Ishikawa (cell line): ENCODE measurements around the gene PIGZ.

Source experiments
- CEBPB ChIP-seq: IDR thresholded peaks from 2 replicates; pipeline ENCODE4 v1.6.1; 2012
- CREB1 ChIP-seq: IDR thresholded peaks from 2 replicates; pipeline ENCODE4 v1.6.1; 2012; ENCODE audit warnings: low read depth
- EGR1 ChIP-seq: IDR thresholded peaks from 2 replicates; pipeline ENCODE4 v1.6.1; 2012
- EP300 ChIP-seq: IDR thresholded peaks from 2 replicates; pipeline ENCODE4 v1.6.1; 2012; ENCODE audit warnings: borderline replicate concordance
- FOXM1 ChIP-seq: IDR thresholded peaks from 2 replicates; pipeline ENCODE4 v1.6.1; 2012; ENCODE audit warnings: low read depth, borderline replicate concordance
- NFIC ChIP-seq: IDR thresholded peaks from 2 replicates; pipeline ENCODE4 v1.6.1; 2012
- RAD21 ChIP-seq: IDR thresholded peaks from 2 replicates; pipeline ENCODE4 v1.6.1; 2012; ENCODE audit warnings: low read depth
- TAF1 ChIP-seq: IDR thresholded peaks from 2 replicates; pipeline ENCODE4 v1.6.1; 2012; ENCODE audit warnings: low read depth, mild to moderate bottlenecking
- TCF12 ChIP-seq: IDR thresholded peaks from 2 replicates; pipeline ENCODE4 v1.6.1; 2012; ENCODE audit warnings: low read depth
- TEAD4 ChIP-seq: IDR thresholded peaks from 2 replicates; pipeline ENCODE4 v1.6.1; 2012
- YY1 ChIP-seq: IDR thresholded peaks from 2 replicates; pipeline ENCODE4 v1.6.1; 2012; ENCODE audit warnings: low read depth
- ZBTB7A ChIP-seq: IDR thresholded peaks from 2 replicates; pipeline ENCODE4 v1.6.1; 2012; ENCODE audit warnings: low read depth
- TF ChIP-seq, protein P1 (sequence below): IDR thresholded peaks from 2 replicates; pipeline ENCODE4 v1.6.1; 2012; ENCODE audit warnings: low read depth, mild to moderate bottlenecking
- TF ChIP-seq, protein P2 (sequence below): IDR thresholded peaks from 2 replicates; pipeline ENCODE4 v1.6.1; 2012
- TF ChIP-seq, protein P3 (sequence below): IDR thresholded peaks from 2 replicates; pipeline ENCODE4 v1.6.1; 2012

The PIGZ gene

DNA sequence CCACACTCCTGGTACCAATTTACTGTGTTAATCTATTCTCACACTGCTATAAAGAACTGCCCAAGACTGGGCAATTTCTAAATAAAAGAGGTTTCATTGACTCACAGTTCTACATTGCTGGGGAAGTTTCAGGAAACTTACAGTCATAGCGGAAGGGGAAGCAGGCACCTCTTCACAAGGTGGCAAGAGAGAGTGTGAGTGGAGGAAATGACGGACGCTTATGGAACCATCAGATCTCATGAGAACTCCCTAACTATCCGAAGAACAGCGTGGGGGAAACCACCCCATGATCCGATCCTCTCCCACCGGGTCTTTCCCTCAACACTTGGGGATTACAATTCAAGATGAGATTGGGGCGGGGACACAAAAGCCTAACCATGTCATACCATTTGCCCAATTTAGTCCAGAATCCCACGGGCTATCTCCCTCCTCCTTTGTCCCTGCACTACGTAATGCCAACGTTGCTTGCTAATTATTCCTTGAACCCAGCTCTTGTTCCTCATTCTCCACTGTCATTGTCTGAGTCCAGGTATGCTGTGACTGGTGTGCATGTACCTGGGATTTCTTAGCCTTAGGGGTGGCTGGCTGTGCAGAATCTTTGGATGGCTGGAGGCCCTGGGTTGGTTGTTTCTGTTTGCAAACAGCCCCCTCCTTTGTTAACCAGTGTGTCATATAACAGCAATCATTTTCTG lies 3.4 kb downstream of the PIGZ start:
- no peak for TF ChIP-seq CEBPB
- no peak for TF ChIP-seq TCF12
- TF ChIP-seq CREB1 = no peak

DNA sequence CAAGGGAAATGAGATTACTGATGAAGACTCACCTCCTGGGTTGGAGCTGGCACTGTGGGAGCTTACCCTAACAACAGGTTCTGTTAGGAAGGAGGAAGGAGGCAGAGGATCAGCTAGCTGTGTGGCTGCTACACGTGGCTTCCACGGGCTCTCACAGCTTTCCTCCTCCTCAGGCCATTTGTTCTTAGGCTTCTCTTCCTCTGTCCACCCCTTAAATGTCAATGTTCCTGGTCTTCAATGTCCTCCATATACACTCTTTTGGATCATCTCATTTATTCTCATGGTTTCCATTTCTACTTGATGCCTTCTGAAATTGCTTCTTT lies 5.0 kb downstream of the PIGZ start:
- TF ChIP-seq, protein P1, sequence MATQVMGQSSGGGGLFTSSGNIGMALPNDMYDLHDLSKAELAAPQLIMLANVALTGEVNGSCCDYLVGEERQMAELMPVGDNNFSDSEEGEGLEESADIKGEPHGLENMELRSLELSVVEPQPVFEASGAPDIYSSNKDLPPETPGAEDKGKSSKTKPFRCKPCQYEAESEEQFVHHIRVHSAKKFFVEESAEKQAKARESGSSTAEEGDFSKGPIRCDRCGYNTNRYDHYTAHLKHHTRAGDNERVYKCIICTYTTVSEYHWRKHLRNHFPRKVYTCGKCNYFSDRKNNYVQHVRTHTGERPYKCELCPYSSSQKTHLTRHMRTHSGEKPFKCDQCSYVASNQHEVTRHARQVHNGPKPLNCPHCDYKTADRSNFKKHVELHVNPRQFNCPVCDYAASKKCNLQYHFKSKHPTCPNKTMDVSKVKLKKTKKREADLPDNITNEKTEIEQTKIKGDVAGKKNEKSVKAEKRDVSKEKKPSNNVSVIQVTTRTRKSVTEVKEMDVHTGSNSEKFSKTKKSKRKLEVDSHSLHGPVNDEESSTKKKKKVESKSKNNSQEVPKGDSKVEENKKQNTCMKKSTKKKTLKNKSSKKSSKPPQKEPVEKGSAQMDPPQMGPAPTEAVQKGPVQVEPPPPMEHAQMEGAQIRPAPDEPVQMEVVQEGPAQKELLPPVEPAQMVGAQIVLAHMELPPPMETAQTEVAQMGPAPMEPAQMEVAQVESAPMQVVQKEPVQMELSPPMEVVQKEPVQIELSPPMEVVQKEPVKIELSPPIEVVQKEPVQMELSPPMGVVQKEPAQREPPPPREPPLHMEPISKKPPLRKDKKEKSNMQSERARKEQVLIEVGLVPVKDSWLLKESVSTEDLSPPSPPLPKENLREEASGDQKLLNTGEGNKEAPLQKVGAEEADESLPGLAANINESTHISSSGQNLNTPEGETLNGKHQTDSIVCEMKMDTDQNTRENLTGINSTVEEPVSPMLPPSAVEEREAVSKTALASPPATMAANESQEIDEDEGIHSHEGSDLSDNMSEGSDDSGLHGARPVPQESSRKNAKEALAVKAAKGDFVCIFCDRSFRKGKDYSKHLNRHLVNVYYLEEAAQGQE = no peak
- TF ChIP-seq, protein P2, sequence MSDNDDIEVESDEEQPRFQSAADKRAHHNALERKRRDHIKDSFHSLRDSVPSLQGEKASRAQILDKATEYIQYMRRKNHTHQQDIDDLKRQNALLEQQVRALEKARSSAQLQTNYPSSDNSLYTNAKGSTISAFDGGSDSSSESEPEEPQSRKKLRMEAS = no peak
- TF ChIP-seq ZBTB7A (no peak), EP300 (no peak), EGR1 (no peak), CEBPB (no peak), FOXM1 (no peak), CREB1 (no peak), RAD21 (no peak), TEAD4 (no peak), NFIC (no peak), YY1 (no peak), TAF1 (no peak)
- TF ChIP-seq, protein P3, sequence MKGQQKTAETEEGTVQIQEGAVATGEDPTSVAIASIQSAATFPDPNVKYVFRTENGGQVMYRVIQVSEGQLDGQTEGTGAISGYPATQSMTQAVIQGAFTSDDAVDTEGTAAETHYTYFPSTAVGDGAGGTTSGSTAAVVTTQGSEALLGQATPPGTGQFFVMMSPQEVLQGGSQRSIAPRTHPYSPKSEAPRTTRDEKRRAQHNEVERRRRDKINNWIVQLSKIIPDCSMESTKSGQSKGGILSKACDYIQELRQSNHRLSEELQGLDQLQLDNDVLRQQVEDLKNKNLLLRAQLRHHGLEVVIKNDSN = no peak

DNA sequence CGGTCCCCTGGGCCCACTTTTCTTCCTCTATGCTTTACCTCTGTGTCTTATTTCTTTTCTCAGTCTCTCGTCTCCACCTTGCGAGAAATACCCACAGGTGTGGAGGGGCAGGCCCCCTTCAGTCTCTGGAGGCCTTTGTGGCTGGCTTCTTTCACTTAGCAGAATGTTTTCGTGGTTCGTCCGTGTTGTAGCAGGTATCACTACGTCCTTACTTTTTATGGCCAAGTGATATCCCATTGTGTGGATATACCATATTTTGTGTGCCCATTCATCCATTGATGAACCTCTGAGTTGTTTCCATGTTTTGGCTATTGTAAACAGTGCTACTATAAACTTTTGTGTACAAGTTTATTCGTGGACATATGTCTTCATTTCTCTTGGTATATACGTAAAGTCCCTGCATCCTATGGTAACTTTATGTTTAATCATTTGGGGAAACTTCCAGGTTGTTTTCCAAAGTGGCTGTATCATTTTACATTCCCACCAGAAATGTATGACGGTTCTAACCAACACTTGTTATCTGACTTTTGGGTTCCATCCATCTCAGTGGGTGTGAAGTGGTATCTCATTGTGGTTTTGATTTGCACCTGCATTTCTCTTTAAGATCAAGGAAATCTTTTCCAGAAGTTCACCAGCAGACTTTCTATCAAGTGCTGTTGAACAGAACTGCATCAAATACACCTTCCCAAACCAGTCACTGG lies 5.6 kb downstream of the PIGZ start:
- TF ChIP-seq, protein P2 = no peak
- TF ChIP-seq, protein P3 = no peak
- TF ChIP-seq TEAD4 (no peak), RAD21 (no peak), TCF12 (no peak), TAF1 (no peak), CEBPB (no peak)

DNA sequence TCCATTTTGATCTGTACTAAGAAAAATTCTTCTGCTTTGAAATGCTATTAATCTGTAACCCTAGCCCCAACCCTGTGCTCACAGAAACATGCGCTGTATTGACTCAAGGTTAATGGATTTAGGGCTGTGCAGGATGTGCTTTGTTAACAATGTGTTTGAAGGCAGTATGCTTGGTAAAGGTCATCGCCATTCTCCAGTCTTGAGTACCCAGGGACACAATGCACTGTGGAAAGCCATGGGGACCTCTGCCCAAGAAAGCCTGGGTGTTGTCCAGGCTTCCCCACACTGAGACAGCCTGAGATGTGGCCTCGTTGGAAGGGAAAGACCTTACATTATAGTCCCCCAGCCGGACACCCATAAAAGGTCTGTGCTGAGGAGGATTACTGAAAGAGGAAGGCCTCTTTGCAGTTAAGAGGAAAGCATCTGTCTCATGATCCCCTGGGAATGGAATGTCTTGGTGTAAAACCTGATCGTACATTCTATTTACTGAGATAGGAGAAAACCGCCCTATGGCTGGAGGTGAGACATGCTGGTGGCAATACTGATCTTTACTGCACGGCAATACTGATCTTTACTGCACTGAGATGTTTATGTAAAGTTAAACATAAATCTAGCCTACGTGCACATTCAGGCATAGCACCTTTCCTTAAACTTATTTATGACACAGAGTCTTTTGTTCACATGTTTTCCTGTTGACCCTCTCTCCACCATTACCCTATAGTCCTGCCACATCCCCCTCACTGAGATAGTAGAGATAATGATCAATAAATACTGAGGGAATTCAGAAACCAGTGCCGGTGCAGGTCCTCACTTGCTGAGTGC lies 6.3 kb downstream of the PIGZ start:
- TF ChIP-seq FOXM1 (no peak), TAF1 (no peak), CEBPB (no peak), TEAD4 (no peak), YY1 (no peak), EP300 (no peak), TCF12 (no peak), CREB1 (no peak), ZBTB7A (no peak), NFIC (no peak), RAD21 (no peak), EGR1 (no peak)
- TF ChIP-seq, protein P1 = no peak
- TF ChIP-seq, protein P2 = no peak
- TF ChIP-seq, protein P3 = no peak

DNA sequence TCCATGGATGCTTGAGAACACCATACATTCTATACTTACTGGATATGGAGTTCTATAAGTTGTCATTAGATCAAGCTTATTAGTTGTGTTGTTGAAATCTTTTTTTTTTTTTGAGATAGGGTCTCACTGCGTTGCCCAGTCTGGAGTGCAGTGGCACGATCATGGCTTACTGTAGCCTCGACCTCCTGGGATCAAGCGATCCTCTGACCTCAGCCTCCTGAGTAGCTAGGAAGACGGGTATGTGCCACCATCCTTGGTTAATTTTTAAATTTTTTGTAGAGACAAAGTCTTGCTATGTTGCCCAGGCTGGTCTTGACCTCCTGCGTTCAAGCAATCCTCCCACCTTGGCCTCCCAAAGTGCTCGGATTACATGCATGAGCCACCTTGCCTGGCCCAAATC lies 13.8 kb downstream of the PIGZ start:
- TF ChIP-seq NFIC (no peak), ZBTB7A (no peak), RAD21 (no peak), YY1 (no peak), CEBPB (no peak), EGR1 (no peak), EP300 (no peak), TEAD4 (no peak), FOXM1 (no peak), TAF1 (no peak), CREB1 (no peak), TCF12 (no peak)
- TF ChIP-seq, protein P2 = no peak
- TF ChIP-seq, protein P1 = no peak
- TF ChIP-seq, protein P3 = no peak
